OCI-LY7 (cell line): ENCODE results near the gene DNMT3A. TPM values are rescaled to one million over a fixed set of nuclear protein-coding genes. Genes with fewer than 3 reads are reported as not detected.

Source experiments
- BruUV-seq: library from RNA; stranded (reverse); fragments of 400-500 nt; replicated peaks from 2 replicates; lab custom pipeline; 2021; lab: Mats Ljungman, UMichigan
- CTCF ChIA-PET: fragments of 300-600 bp; sonication (Branson Sonifier 250); formaldehyde crosslinking; loops from one replicate; lab custom pipeline; 2022; ENCODE audit warnings: antibody characterized with exemption; ENCODE audit not compliant: unreplicated experiment; lab: Charles Lee
- POLR2A ChIA-PET: fragments of 300-600 bp; sonication (Branson Sonifier 250); formaldehyde crosslinking; loops from one replicate; lab custom pipeline; 2022; ENCODE audit warnings: antibody characterized with exemption; lab: Charles Lee
- DNase-seq: peaks from one replicate; pipeline ENCODE4 v3.0.0-alpha.2; 2015; ENCODE audit warnings: low spot score
- H2AFZ ChIP-seq: fragments of 200-600 bp; sonication (generic), shearing (Covaris generic); 2 replicates; pipeline ENCODE4 v1.6.1; 2014; ENCODE audit warnings: mild to moderate bottlenecking, antibody characterized with exemption, low read length, moderate library complexity
- H3K27ac ChIP-seq: fragments of 200-600 bp; sonication (generic); 2 replicates; pipeline ENCODE4 v1.5.1; 2014; ENCODE audit warnings: mixed run types, low read depth, mild to moderate bottlenecking, moderate library complexity, low read length, inconsistent platforms; ENCODE audit not compliant: poor library complexity, severe bottlenecking
- H3K36me3 ChIP-seq: fragments of 200-600 bp; sonication (generic); 2 replicates; pipeline ENCODE4 v1.6.1; 2014; ENCODE audit warnings: mild to moderate bottlenecking, antibody characterized with exemption, low read length, moderate library complexity, mixed read lengths; ENCODE audit not compliant: insufficient read depth
- H3K4me1 ChIP-seq: fragments of 200-600 bp; sonication (generic); 2 replicates; pipeline ENCODE4 v1.5.1; 2014; ENCODE audit warnings: mild to moderate bottlenecking, low read length; ENCODE audit not compliant: insufficient read depth, poor library complexity, severe bottlenecking
- H3K4me2 ChIP-seq: fragments of 200-600 bp; sonication (generic); 2 replicates; pipeline ENCODE4 v1.6.1; 2014; ENCODE audit warnings: mild to moderate bottlenecking, low read length
- H3K4me3 ChIP-seq: fragments of 200-600 bp; sonication (generic); 2 replicates; pipeline ENCODE4 v1.5.1; 2014; ENCODE audit warnings: mild to moderate bottlenecking, low read depth, low read length; ENCODE audit not compliant: poor library complexity, severe bottlenecking
- H3K79me2 ChIP-seq: fragments of 200-600 bp; sonication (generic); 2 replicates; pipeline ENCODE4 v1.6.1; 2016; ENCODE audit warnings: low read depth, mild to moderate bottlenecking, low read length, moderate library complexity, mixed read lengths; ENCODE audit not compliant: insufficient read depth
- H3K9me2 ChIP-seq: fragments of 200-600 bp; sonication (generic); 2 replicates; pipeline ENCODE4 v1.6.1; 2016; ENCODE audit warnings: mild to moderate bottlenecking, low read length, mixed read lengths; ENCODE audit not compliant: insufficient read depth
- H3K9me3 ChIP-seq: fragments of 200-600 bp; sonication (generic); 2 replicates; pipeline ENCODE4 v1.6.1; 2014; ENCODE audit warnings: mild to moderate bottlenecking, mixed run types, low read length, mixed read lengths
- H4K20me1 ChIP-seq: fragments of 200-600 bp; sonication (generic); 2 replicates; pipeline ENCODE4 v1.6.1; 2014; ENCODE audit warnings: mild to moderate bottlenecking, antibody characterized with exemption, low read length, moderate library complexity, mixed read lengths; ENCODE audit not compliant: insufficient read depth
- CTCF ChIP-seq: fragments of 200-600 bp; sonication (generic); conservative IDR thresholded peaks from 2 replicates; pipeline ENCODE4 v1.5.1; 2014; ENCODE audit warnings: mild to moderate bottlenecking, antibody characterized with exemption, low read length, moderate library complexity, mixed read lengths
- EZH2phosphoT487 ChIP-seq: fragments of 200-600 bp; sonication (generic); IDR thresholded peaks from 2 replicates; pipeline ENCODE4 v1.6.1; 2018; ENCODE audit warnings: low read depth, borderline replicate concordance, mild to moderate bottlenecking, mixed run types, antibody characterized with exemption, low read length, moderate library complexity, mixed read lengths
- intact Hi-C: fragments of 100-400 bp; cut with micrococcal nuclease; formaldehyde crosslinking; loops from one replicate; pipeline ENCODE4 v1.10.0; 2022; ENCODE audit not compliant: unreplicated experiment
- total RNA-seq, 2 experiments: library from RNA; depleted of rRNA in 1 of 2; stranded (reverse); fragments of >200 nt in 1 of 2; shearing (Covaris generic) in 1 of 2; gene quantifications; 2 replicates each; pipeline ENCODE4 v1.2.3, GENCODE V29; 2014 to 2022

The DNMT3A gene
- total RNA-seq, 2 experiments from 2014 or later = 2.8 to 7.3 TPM

- POLR2A ChIA-PET = no interaction called here
- no peaks in the 10 kb centered on the region for H4K20me1 ChIP-seq
Observed at GRCh38 chr2:25323042-25323514, 18.6 kb downstream of the DNMT3A start.

GRCh38 chr2:25322312-25322711, 19.4 kb downstream of the DNMT3A start:
- H3K36me3 ChIP-seq = no peaks in the 10 kb centered on the region; the same call in 1 of the 2 replicates
- intact Hi-C loops = no loop called here
- DNase-seq = no peak
- no peaks in the 10 kb centered on the region for H3K79me2 ChIP-seq
- H3K4me1 ChIP-seq = no peaks in the 10 kb centered on the region
- ChIA-PET CTCF (no interaction called here), POLR2A (interaction anchor here (0.7 kb wide), 1 partner anchor 809 kb away, joined by 3 read pairs; no protein-coding TSS in a partner anchor)
- H2AFZ ChIP-seq = no peak overlapping the region
- H3K27ac ChIP-seq = no peak overlapping the region
- H3K9me2 ChIP-seq = no peaks in the 10 kb centered on the region
- peaks cover 10% of the 10 kb centered on the region; the same call in 1 of the 2 replicates for H3K9me3 ChIP-seq
- TF ChIP-seq CTCF = no peak
- no peak for TF ChIP-seq EZH2phosphoT487
- no peak overlapping the region for H3K4me3 ChIP-seq
- no peaks in the 10 kb centered on the region for H4K20me1 ChIP-seq
- no TSS peak for BruUV-seq
- no peak overlapping the region for H3K4me2 ChIP-seq

More at GRCh38 chr2:25323042-25323514, 18.6 kb downstream of the DNMT3A start:
- H3K9me2 ChIP-seq = no peaks in the 10 kb centered on the region
- no peak overlapping the region for H3K27ac ChIP-seq
- TF ChIP-seq CTCF (no peak), EZH2phosphoT487 (no peak)
- no peak for DNase-seq
- H3K9me3 ChIP-seq = peaks cover 10% of the 10 kb centered on the region; the same call in 1 of the 2 replicates
- intact Hi-C loops = no loop called here
- no peaks in the 10 kb centered on the region; the same call in 1 of the 2 replicates for H3K36me3 ChIP-seq
- no peaks in the 10 kb centered on the region for H3K79me2 ChIP-seq
- CTCF ChIA-PET = no interaction called here
- no peak overlapping the region for H3K4me3 ChIP-seq
- H3K4me2 ChIP-seq = no peak overlapping the region
- BruUV-seq = no TSS peak
- no peak overlapping the region for H2AFZ ChIP-seq
- no peaks in the 10 kb centered on the region for H3K4me1 ChIP-seq

GRCh38 chr2:25320077-25320476, 21.6 kb downstream of the DNMT3A start:
- Histone ChIP-seq H2AFZ (no peak overlapping the region), H3K36me3 (no peaks in the 10 kb centered on the region), H3K9me2 (no peaks in the 10 kb centered on the region), H3K79me2 (no peaks in the 10 kb centered on the region), H3K9me3 (no peaks in the 10 kb centered on the region), H3K4me2 (no peak overlapping the region), H3K4me1 (peaks cover 3% of the 10 kb centered on the region), H4K20me1 (no peaks in the 10 kb centered on the region), H3K4me3 (no peak overlapping the region), H3K27ac (no peak overlapping the region)
- no peak for DNase-seq
- no TSS peak for BruUV-seq
- POLR2A ChIA-PET = no interaction called here
- no peak for TF ChIP-seq CTCF
- CTCF ChIA-PET = no interaction called here
- intact Hi-C loops = no loop called here
